OCI-LY3 (cell line): Measurements from ENCODE around the gene CWF19L1.

ENCODE experiments used
- EZH2phosphoT487 ChIP-seq: fragments of 200-600 bp; shearing (Covaris generic); IDR thresholded peaks from 2 replicates; pipeline ENCODE4 v1.6.1; 2018; ENCODE audit warnings: antibody characterized with exemption, mixed run types, low read depth
- TF ChIP-seq, protein P1 (sequence below): fragments of 200-600, 300-600 bp; sonication (generic); IDR thresholded peaks from 2 replicates; pipeline ENCODE4 v1.5.1; 2014; ENCODE audit warnings: antibody characterized with exemption, low read length, low read depth

DNA sequence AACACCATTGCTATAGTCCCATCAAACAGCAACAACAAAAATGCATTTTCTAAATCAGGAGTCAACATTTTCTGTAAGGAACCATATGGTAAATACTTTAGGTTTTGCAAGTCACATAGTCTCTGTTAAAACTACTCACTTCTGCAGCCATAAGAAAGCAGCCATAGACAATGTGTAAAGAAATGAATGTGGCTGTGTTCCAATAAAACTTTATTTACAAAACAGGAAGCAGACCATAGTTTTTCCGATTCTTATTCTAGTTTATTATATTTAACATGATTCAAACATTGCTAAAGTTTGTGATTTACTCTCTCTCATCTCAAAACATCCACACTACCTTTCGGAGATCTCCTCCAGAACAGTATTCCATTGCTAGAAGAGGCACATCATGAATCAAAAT is 44.9 kb downstream of the CWF19L1 start:
- TF ChIP-seq, protein P1, sequence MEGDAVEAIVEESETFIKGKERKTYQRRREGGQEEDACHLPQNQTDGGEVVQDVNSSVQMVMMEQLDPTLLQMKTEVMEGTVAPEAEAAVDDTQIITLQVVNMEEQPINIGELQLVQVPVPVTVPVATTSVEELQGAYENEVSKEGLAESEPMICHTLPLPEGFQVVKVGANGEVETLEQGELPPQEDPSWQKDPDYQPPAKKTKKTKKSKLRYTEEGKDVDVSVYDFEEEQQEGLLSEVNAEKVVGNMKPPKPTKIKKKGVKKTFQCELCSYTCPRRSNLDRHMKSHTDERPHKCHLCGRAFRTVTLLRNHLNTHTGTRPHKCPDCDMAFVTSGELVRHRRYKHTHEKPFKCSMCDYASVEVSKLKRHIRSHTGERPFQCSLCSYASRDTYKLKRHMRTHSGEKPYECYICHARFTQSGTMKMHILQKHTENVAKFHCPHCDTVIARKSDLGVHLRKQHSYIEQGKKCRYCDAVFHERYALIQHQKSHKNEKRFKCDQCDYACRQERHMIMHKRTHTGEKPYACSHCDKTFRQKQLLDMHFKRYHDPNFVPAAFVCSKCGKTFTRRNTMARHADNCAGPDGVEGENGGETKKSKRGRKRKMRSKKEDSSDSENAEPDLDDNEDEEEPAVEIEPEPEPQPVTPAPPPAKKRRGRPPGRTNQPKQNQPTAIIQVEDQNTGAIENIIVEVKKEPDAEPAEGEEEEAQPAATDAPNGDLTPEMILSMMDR: no peak
- no peak for TF ChIP-seq EZH2phosphoT487
